Cardiac fibroblast (primary cell): ENCODE results near the gene RBMS1.

Experiments used
- DNase-seq, 2 donors: peaks; one replicate each; pipeline versions ENCODE4 v3.0.0 to v3.0.0-alpha.2; 2010; ENCODE audit warnings: low read depth in 2 of 2
- H3K4me3 ChIP-seq, 2 donors: replicated peaks in 1 of 2; 1 replicate in 1 of 2; 2 replicates in 1 of 2; pipeline ENCODE4 v1.5.1; 2011; ENCODE audit warnings: low read depth in 2 of 2, low read length in 2 of 2, mild to moderate bottlenecking in 2 of 2, moderate library complexity in 1 of 2
- TF ChIP-seq, protein P1 (sequence below): IDR thresholded peaks from one replicate; pipeline ENCODE4 v1.5.1; 2011; ENCODE audit warnings: low read depth, mild to moderate bottlenecking, low read length, inconsistent platforms

The RBMS1 gene

DNA sequence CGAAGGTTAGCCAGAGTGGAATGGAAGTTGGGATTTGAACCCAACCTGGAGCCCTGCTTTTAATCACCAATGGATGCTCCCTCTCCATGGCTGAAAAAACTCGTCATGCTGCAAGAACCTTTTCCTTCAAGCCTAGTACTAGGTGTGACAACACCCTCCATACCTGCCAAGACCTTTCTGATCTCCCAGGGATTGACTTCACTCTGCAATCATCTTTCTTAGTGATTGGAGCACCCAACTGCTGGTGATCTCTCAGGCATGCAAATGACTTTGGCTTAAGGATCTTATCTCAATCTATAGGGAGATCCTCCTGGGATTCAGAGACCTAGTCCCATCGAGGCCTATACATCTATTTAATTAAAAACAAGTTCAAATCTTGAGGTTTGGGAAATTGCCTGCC is 270.0 kb downstream of the RBMS1 start:
- TF ChIP-seq, protein P1, sequence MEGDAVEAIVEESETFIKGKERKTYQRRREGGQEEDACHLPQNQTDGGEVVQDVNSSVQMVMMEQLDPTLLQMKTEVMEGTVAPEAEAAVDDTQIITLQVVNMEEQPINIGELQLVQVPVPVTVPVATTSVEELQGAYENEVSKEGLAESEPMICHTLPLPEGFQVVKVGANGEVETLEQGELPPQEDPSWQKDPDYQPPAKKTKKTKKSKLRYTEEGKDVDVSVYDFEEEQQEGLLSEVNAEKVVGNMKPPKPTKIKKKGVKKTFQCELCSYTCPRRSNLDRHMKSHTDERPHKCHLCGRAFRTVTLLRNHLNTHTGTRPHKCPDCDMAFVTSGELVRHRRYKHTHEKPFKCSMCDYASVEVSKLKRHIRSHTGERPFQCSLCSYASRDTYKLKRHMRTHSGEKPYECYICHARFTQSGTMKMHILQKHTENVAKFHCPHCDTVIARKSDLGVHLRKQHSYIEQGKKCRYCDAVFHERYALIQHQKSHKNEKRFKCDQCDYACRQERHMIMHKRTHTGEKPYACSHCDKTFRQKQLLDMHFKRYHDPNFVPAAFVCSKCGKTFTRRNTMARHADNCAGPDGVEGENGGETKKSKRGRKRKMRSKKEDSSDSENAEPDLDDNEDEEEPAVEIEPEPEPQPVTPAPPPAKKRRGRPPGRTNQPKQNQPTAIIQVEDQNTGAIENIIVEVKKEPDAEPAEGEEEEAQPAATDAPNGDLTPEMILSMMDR = no peak
- H3K4me3 ChIP-seq = no peak overlapping the region
- no peak for DNase-seq

DNA sequence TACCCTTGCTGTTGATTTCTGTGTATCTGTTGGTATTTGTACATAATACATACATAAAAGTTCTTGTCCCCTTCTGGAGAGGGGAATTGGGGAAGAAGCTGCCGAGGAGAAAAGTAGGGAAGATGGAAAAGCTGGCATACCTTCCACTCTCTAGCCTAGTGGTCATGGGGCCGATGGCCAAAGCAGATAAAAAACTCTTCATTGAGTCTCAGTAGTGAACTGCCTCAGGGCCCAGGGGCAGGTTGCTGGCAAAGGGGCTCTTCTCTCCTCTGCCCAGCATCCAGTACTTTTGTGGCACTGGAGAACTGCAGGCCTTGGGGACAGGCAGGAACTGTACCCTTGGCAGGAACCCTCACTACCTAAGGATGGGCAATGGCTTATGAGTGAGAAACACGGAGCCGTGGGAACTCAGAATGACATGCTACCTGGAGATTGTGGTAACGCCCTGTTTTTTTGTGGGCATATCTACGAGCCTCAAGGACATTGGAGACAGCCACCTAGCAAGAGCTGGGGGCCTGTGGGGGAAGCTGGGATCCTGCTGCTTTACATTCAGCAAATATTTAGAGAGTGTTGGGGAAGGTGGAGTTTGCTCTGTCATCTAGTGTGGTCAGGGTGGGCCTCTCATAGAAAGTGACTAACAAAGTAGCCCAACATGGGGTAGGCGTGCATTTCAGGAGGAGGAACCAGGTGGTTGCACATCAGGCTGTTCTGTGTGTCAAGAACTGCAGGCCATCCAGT is 270.9 kb downstream of the RBMS1 start:
- no peak overlapping the region for H3K4me3 ChIP-seq
- TF ChIP-seq, protein P1 = no peak
- no peak for DNase-seq
